GM18909 (cell line): ENCODE measurements around the gene DIAPH3.
"Not testable (repeated sequence)": the region's sequence is repeated elsewhere in the genome, so short reads cannot be mapped to it uniquely, and the experiment has no call there.

Experiments
- ATAC-seq: cut with Tn5 transposase; IDR thresholded peaks from one replicate; pipeline ENCODE4 v1.9.1; 2021; ENCODE audit warnings: mild to moderate bottlenecking; ENCODE audit not compliant: unreplicated experiment, poor library complexity

The DIAPH3 gene

GRCh38 chr13:60099631-60100420 lies 63.9 kb downstream of the DIAPH3 start:
- ATAC-seq, result no peak

- ATAC-seq, result no peak
Observed at GRCh38 chr13:60095300-60095699, 68.4 kb downstream of the DIAPH3 start.

GRCh38 chr13:60094385-60095088 lies 69.2 kb downstream of the DIAPH3 start:
- ATAC-seq, result no peak

- no peak for ATAC-seq
Observed at GRCh38 chr13:60093425-60094019, 70.2 kb downstream of the DIAPH3 start.

- ATAC-seq, result no peak
Observed at GRCh38 chr13:60091573-60091972, 72.2 kb downstream of the DIAPH3 start.

- no peak for ATAC-seq
Observed at GRCh38 chr13:60090574-60090973, 73.2 kb downstream of the DIAPH3 start.

- not testable (repeated sequence) for ATAC-seq
Observed at GRCh38 chr13:60083780-60084179, 79.9 kb downstream of the DIAPH3 start.

- no peak for ATAC-seq
Observed at GRCh38 chr13:60080850-60081249, 82.9 kb downstream of the DIAPH3 start.

- no peak for ATAC-seq
Observed at GRCh38 chr13:60078226-60078625, 85.5 kb downstream of the DIAPH3 start.

- no peak for ATAC-seq
Observed at GRCh38 chr13:60075850-60076249, 87.9 kb downstream of the DIAPH3 start.

- no peak for ATAC-seq
Observed at GRCh38 chr13:60074397-60074796, 89.3 kb downstream of the DIAPH3 start.

GRCh38 chr13:60066226-60066625 lies 97.5 kb downstream of the DIAPH3 start:
- ATAC-seq, result no peak

GRCh38 chr13:60062502-60062901 lies 101.2 kb downstream of the DIAPH3 start:
- ATAC-seq, result no peak

GRCh38 chr13:60061737-60062136 lies 102.0 kb downstream of the DIAPH3 start:
- no peak for ATAC-seq

- no peak for ATAC-seq
Observed at GRCh38 chr13:60051754-60052285, 111.9 kb downstream of the DIAPH3 start.

GRCh38 chr13:60048353-60048752 lies 115.4 kb downstream of the DIAPH3 start:
- ATAC-seq, result not testable (repeated sequence)

- no peak for ATAC-seq
Observed at GRCh38 chr13:60047918-60048317, 115.8 kb downstream of the DIAPH3 start.

GRCh38 chr13:60044321-60044720 lies 119.4 kb downstream of the DIAPH3 start:
- ATAC-seq, result no peak

GRCh38 chr13:60043262-60043661 lies 120.5 kb downstream of the DIAPH3 start:
- no peak for ATAC-seq

GRCh38 chr13:60040668-60041067 lies 123.1 kb downstream of the DIAPH3 start:
- not testable (repeated sequence) for ATAC-seq

GRCh38 chr13:60035874-60036273 lies 127.9 kb downstream of the DIAPH3 start:
- ATAC-seq, result no peak
